ENCODE data around the gene G6PC3. TPM values are rescaled to one million over a fixed set of nuclear protein-coding genes. Genes with fewer than 3 reads are reported as not detected.
A peak's percentile ranks its signal among the peaks of the same experiment; 100 is the strongest.
"Not testable (repeated sequence)": the region's sequence is repeated elsewhere in the genome, so short reads cannot be mapped to it uniquely, and the experiment has no call there.

G6PC3 gene, protein sequence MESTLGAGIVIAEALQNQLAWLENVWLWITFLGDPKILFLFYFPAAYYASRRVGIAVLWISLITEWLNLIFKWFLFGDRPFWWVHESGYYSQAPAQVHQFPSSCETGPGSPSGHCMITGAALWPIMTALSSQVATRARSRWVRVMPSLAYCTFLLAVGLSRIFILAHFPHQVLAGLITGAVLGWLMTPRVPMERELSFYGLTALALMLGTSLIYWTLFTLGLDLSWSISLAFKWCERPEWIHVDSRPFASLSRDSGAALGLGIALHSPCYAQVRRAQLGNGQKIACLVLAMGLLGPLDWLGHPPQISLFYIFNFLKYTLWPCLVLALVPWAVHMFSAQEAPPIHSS
- polyA plus RNA-seq (ENCODE audit: insufficient read length in 4 of 4): 100 to 1,000 TPM in 1 of 4 donors, 10 to 100 TPM in 3; 73.2 to 104 (median 83.4) TPM

GRCh38 chr17:44070455-44071197, at the start of gene G6PC3:
TSS of gene G6PC3 (plus strand) at chr17:44070735. CDS start at chr17:44070966, 231 bp downstream.
- DNase-seq (ENCODE audit: low read depth in 4 of 4, low spot score in 2 of 4): peak; percentile 88 to 97 (median 91)

DNA sequence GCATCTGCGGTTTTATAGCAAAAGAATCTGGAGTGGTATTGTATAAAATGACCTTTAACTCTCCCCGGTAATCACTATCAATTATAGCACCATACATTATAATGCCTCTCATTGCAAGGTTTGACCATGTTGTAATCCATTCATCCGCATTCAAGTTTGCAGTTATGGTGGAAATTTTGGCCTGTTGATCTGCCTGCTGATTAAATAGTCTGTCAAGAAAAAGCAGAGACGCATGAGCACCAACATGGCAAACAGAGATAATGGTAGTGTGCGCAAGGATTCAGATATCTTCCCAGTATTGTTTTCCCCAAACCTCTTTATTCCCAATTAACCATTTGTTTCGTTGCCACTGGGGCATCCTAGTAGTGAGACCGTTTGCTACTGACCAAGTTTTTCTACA, 49.3 kb upstream of the G6PC3 start:
- DNase-seq (ENCODE audit: low read depth in 4 of 4, low spot score in 2 of 4): not testable (repeated sequence)

- DNase-seq (ENCODE audit: low read depth in 4 of 4, low spot score in 2 of 4): no peak
Observed at GRCh38 chr17:44022246-44022645, 48.3 kb upstream of the G6PC3 start.

DNA sequence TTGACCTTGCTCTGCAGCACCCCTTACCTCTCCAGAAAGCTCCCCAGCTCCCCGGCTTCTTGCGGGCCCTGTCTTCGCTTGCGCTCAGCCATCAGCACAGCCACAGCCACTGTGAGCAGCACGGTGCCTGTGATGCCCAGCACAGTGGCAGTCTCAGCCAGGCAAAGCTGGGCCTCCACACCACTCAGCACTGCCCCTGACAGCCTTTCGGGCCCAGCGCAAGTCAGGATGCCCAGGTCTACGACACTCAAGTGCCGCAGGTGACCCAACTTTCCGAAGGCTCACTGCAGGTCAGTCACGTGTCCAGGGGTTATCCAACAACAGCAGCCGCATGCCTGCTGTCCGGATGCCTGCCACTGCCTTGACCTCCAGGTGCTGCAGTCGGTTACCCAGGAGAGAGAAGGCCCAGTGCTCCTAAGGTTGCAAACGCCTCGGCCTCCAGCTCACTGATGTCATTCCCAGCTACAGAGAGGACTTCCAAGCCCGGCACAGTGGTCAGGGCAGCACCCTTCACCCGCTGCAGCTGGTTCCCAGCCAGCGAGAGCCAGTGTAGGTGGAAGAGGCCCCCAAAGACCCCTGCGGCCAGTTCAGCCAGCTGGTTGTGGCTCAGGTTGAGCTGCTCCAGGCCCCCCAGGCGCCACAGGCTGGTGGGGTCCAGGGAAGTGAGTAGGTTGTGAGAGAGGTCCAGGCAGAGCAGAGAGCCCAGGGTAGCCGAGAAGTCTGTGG, 46.8 kb upstream of the G6PC3 start:
- DNase-seq (ENCODE audit: low read depth in 4 of 4, low spot score in 2 of 4): no peak

GRCh38 chr17:44024271-44024663, 46.3 kb upstream of the G6PC3 start:
- DNase-seq (ENCODE audit: low read depth in 4 of 4, low spot score in 2 of 4): no peak

DNA sequence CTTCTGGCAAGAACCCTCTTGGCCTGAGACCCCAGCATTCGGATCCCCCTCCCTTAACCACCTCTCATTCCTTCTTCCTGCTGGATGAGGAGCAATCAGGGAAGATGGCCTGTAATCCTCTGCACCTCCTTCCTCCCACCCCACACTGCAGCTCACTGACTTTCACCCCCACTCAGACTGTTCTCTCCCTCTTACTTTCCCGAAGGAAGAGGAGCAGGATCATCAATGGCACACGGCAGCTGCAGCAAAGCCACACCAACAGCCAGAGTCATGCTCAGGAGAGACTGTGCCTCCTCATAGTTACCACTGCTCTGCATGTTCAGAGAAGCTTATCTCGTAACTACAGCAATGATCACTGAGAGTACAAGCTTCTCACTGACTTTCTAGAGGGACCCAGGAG, 45.7 kb upstream of the G6PC3 start:
- no peak for DNase-seq (ENCODE audit: low read depth in 4 of 4, low spot score in 2 of 4)

- no peak for DNase-seq (ENCODE audit: low read depth in 4 of 4, low spot score in 2 of 4)
Observed at GRCh38 chr17:44029736-44030135, 40.8 kb upstream of the G6PC3 start.

GRCh38 chr17:44030482-44030881, 40.1 kb upstream of the G6PC3 start:
- DNase-seq (ENCODE audit: low read depth in 4 of 4, low spot score in 2 of 4): no peak

DNA sequence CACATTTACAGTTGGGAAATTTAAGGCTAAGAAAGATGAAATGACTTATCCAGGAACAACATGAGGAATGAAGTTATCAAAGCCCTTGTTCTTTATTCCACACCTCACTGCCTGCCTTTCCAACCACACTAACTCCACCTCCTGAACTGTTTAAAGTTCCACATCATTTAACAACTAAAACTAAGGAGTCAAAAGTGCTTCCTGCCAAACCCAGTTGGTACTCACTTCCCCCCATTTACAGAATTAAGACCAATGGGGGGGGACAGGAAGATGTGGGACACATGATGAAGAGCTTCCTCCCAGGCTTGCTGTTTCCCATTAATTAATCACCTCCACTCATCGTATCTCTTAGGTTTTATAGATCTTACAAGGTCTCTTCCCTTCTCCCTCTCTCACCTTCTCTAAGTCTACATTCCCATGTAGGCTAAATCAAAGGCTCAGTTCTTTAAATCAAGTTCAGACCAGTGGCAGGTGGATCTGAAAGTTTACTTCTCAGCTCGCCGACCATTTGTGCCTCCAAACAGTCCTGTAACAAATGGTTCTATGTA, 36.6 kb upstream of the G6PC3 start:
- DNase-seq (ENCODE audit: low read depth in 4 of 4, low spot score in 2 of 4): no peak

GRCh38 chr17:44034688-44035087, 35.8 kb upstream of the G6PC3 start:
- not testable (repeated sequence) for DNase-seq (ENCODE audit: low read depth in 4 of 4, low spot score in 2 of 4)

DNA sequence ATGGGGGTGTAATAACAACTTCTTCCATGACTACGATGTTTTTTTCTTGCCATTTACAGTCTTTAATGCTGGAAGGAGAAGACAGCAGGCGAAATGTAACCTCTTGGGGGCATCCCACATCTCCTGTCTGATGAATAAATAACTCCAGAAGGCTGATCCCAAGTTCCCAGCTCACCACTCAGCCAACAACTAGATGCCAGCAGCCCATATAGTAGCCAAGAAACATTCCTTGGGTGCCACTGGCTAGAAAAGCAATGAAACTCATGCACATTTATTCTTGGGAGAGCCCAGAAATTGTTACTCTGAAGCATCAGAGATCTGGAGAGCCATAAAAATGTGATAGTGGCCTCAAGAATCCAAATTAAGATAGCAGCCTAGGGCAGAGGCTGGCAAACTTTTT, 33.1 kb upstream of the G6PC3 start:
- no peak for DNase-seq (ENCODE audit: low read depth in 4 of 4, low spot score in 2 of 4)

- no peak for DNase-seq (ENCODE audit: low read depth in 4 of 4, low spot score in 2 of 4)
Observed at GRCh38 chr17:44038604-44039011, 31.9 kb upstream of the G6PC3 start.

DNA sequence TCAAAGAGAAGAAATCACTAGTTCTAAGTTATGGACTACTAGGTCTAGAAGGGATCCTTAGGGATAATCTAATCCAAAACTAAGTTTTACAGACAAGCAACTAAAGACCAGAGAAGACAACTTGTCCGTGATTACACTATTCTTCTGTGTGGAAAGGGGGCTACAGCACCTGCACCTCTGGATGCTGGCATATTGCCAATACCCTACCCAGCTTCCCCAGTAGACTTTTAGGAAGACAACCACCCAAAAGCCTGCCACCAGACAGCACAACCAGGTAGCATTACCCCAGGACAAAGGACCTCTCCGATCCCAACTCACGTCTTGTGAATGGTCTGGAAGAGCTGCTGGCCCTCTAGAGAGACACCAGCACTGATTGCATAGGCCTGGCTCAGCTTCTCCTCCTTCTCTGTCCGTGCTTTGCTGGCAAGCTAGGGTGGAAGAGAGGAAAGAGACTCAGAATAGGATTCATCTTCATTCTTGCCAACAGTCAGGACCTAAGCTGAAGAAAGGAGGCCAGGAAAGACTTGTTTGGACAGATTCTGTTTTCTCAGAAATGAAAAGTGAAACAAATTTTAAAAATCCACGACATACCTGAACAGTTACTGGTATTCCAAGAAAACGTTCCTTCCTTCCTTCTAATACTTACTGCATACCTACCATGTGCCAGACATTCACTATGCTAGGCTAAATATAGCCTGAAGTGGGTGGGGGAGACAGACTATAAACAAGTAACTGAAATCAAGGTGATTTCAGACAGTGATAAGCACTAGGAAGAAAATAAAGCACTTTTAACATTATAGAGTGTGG, 30.5 kb upstream of the G6PC3 start:
- DNase-seq (ENCODE audit: low read depth in 4 of 4, low spot score in 2 of 4): no peak

GRCh38 chr17:44043272-44043696, 27.3 kb upstream of the G6PC3 start:
- no peak for DNase-seq (ENCODE audit: low read depth in 4 of 4, low spot score in 2 of 4)

DNA sequence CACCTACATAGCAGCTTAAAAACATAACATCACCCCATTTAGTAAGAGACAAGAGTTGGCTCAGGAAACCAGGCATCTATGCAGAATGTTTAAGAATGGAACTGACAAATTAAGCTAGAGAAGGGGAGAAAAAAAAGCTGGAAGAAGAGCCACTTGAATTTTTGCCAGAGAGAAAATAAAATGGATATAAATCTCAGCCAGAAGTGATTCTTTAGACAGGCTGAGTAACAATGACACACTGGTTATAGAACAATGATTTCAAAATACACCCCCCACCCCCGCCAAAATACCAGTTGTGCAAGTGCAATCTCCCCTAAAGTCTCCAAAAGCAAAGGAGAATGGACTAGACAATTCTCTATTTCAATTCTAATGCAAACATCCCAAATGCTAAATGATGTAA, 26.5 kb upstream of the G6PC3 start:
- no peak for DNase-seq (ENCODE audit: low read depth in 4 of 4, low spot score in 2 of 4)

DNA sequence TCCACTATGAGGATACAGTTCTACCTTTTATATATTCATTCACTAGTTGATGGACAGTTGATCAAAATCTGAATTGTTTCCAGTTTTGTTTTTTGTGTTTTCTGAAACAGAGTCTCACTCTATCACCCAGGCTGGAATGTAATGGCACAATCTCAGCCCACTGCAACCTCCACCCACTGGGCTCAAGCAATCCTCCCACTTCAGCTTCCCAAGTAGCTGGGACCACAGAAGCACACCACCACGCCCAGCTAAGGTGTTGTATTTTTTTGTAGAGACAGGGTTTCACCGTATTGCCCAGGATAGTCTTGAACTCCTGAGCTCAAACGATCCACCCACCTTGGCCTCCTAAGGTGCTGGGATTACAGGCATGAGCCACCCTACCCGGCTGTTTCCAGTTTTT, 25.0 kb upstream of the G6PC3 start:
- DNase-seq (ENCODE audit: low read depth in 4 of 4, low spot score in 2 of 4): no peak

DNA sequence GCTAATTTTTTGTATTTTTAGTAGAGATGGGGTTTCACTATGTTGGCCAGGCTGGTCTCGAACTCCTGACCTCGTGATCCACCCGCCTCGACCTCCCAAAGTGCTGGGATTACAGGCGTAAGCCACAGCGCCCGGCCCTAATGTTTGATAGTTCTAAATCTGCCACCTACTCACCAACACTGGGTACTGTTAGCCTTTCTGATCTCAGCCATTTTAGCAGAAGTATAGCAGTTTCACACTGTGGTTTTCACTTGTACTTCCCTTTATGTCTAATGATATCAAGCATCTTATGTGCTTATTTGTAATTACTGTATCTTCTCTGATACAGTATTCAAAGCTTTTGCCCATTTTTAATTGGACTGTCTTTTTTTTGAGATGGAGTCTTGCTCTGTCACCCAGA, 23.6 kb upstream of the G6PC3 start:
- DNase-seq (ENCODE audit: low read depth in 4 of 4, low spot score in 2 of 4): not testable (repeated sequence)

DNA sequence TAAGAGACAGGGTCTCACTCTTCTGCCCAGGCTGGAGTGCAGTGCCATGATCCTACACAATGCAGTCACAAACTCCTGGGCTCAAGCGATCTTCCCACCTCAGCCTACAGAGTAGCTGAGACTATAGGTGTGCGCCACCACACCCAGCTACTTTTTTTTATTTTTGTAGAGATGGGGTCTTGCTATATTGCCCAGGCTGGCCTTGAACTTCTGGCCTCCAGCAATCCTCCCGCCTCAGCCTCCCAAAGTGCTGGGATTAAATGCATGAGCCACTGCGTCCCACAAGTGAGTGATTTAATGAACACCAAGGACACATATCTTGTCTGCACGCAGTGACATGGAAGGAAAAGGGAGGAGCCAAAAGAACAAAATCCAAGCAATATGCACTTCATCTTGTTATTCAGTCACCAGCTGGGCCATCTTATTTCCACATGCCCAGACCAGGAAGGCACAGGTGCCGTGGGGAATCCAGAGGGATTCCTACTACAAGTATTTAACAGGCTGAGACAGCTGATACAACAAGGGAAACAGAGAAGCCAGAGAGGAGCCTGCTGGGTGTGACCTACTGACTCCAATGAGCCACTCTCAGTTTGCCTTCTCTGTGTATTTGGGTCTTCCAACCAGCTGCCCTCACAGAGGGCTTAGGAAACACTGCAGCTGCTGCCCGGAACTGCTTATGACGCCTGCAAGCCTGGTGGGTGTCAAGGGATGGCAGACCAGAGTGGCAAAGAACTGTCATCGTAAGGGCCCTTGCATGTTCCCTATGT, 21.1 kb upstream of the G6PC3 start:
- DNase-seq (ENCODE audit: low read depth in 4 of 4, low spot score in 2 of 4): no peak

DNA sequence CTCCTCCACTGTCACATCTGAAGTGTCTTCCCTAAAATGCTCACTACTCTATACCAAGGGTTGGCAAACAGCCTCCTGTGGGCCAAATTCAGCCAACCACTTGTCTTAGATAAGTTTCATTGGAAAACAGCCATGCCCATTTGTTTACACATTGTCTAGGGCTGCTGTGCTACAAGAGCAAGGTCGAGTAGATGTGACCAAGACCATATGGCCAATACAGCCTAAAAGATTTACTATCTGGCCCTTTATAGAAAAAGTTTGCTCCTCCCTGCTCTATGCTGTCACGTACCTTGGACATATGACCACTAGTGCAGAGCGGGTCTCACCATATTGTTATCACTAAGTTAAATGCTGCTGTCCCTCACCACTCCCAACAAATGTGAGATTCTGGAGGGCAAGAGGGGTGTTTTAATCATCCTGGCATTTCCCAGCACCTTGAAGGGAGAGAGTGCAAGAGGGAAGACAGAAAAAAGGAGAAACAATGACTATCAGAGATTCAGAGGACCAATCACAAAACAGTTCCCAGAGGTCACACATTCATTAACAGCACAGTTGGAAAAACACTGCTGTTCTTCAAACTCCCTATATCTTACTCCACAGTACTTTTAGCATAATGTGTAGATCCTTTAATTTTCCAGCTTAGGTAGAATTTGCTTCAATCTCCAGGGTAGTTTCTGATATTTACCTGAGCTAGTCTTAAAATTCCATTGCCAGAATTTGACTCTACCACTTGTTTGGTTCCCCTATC, 17.2 kb upstream of the G6PC3 start:
- no peak for DNase-seq (ENCODE audit: low read depth in 4 of 4, low spot score in 2 of 4)

All from left renal cortex interstitium (tissue), 4 donors.